Measurements from ENCODE around the gene RAB19. TPM values are rescaled to one million over a fixed set of nuclear protein-coding genes. Genes with fewer than 3 reads are reported as not detected.

RAB19 gene
- total RNA-seq, 6 experiments from 2014 or later = 0.27 to 1.0 TPM; not detected in 4

DNA sequence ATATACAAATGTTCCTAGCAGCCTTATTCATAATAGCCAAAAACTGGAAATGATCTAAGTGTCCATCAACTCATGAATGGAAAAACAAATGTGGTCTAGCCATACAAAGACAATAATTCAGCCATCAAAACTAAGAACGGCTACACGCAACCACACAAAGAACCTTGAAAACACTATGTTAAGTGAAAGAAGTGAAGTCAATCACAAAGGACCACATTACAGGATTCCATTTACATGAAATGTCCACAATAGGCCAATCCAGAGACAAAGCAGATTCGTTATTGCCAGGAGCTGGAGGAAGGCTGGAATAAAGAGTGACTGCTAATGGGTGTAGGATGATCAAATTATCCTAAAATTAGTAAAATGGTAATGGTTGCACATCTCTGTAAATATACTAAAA lies 54.3 kb downstream of the RAB19 start:
- no peak for DNase-seq
- Histone ChIP-seq H3K36me3 (peaks cover 8 to 59% (median 32%) of the 10 kb centered on the region in 4 donors), H3K4me3 (no peak overlapping the region), H3K9me3 (no peaks in the 10 kb centered on the region), H3K27ac (no peak overlapping the region), H3K4me1 (peaks cover 0 to 12% (median 0%) of the 10 kb centered on the region in 4 donors), H3K27me3 (no peaks in the 10 kb centered on the region)
- TF ChIP-seq CTCF (IDR thresholded peaks at IDR 0.05) = no peak
- TF ChIP-seq POLR2A (IDR thresholded peaks at IDR 0.05) = no peak
- intact Hi-C loops (cut with DNase I) = no loop called here
- 85% methylated on average over 3 of the region's 3 CpGs for WGBS (ENCODE audit: insufficient coverage, low coverage, low lambda C conversion rate, missing lambda C conversion rate)
- no peak for ATAC-seq

GRCh38 chr7:140458916-140459315 lies 55.1 kb downstream of the RAB19 start:
- TF ChIP-seq CTCF (IDR thresholded peaks at IDR 0.05) (no peak), POLR2A (IDR thresholded peaks at IDR 0.05) (no peak)
- 100% methylated on average over 8 of the region's 8 CpGs for WGBS (ENCODE audit: insufficient coverage, low coverage, low lambda C conversion rate, missing lambda C conversion rate)

DNA sequence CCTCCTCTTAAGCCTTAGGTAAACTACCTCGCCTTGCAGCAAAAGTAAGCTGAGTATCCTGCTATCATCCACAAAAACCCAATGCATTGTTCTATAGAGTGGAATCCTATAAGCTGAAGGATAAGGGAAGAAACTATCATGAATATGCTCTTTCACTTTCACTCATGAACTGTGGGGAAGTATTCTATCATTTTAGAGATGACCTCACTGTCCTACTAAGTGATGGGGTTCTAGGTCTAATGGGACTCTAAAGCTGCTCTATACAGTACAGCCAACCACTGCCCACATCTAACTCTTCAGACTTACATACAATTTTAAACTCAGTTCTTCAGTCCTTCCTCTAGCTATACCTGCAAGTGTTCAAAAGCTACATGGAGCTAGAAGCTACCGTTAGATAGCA lies 59.3 kb downstream of the RAB19 start:
- WGBS (ENCODE audit: insufficient coverage, low coverage, low lambda C conversion rate, missing lambda C conversion rate) = 94% methylated on average over 2 of the region's 2 CpGs
- Histone ChIP-seq H3K4me3 (no peak overlapping the region), H3K9me3 (no peaks in the 10 kb centered on the region), H3K4me1 (no peaks in the 10 kb centered on the region), H3K27ac (no peak overlapping the region), H3K36me3 (peaks cover 8 to 45% (median 16%) of the 10 kb centered on the region in 4 donors), H3K27me3 (no peaks in the 10 kb centered on the region)
- intact Hi-C loops (cut with DNase I) = no loop called here
- DNase-seq = no peak
- ATAC-seq = no peak
- no peak for TF ChIP-seq POLR2A (IDR thresholded peaks at IDR 0.05)
- TF ChIP-seq CTCF (IDR thresholded peaks at IDR 0.05) = no peak

More at GRCh38 chr7:140458916-140459315, 55.1 kb downstream of the RAB19 start:
- no peaks in the 10 kb centered on the region for H3K27me3 ChIP-seq
- intact Hi-C loops (cut with DNase I) = no loop called here
- H3K9me3 ChIP-seq = no peaks in the 10 kb centered on the region
- H3K27ac ChIP-seq = no peak overlapping the region
- peaks cover 8 to 54% (median 31%) of the 10 kb centered on the region in 4 donors for H3K36me3 ChIP-seq
- no peak for ATAC-seq
- H3K4me1 ChIP-seq = peaks cover 0 to 12% (median 0%) of the 10 kb centered on the region in 4 donors
- H3K4me3 ChIP-seq = no peak overlapping the region
- no peak for DNase-seq

GRCh38 chr7:140475747-140476333 lies 72.0 kb downstream of the RAB19 start:
- H3K4me1 ChIP-seq = peaks cover 0 to 28% (median 7%) of the 10 kb centered on the region in 4 donors
- H3K27me3 ChIP-seq = no peaks in the 10 kb centered on the region
- ATAC-seq (peak in 1 of 4 donors; percentile 10), DNase-seq (no peak)
- TF ChIP-seq CTCF (IDR thresholded peaks at IDR 0.05) = peak; percentile 55 to 63 (median 58)
- no peak for TF ChIP-seq POLR2A (IDR thresholded peaks at IDR 0.05)
- intact Hi-C loops (cut with DNase I) = no loop called here
- no peak overlapping the region for H3K27ac ChIP-seq
- no peaks in the 10 kb centered on the region for H3K9me3 ChIP-seq
- no peak overlapping the region for H3K4me3 ChIP-seq
- WGBS (ENCODE audit: insufficient coverage, low coverage, low lambda C conversion rate, missing lambda C conversion rate) = 14% methylated on average over 2 of the region's 2 CpGs
- H3K36me3 ChIP-seq = peaks cover 0 to 4% (median 2%) of the 10 kb centered on the region in 4 donors
